GM18505 (cell line): ENCODE data around the gene SERPINA7.

ENCODE experiments used
- ATAC-seq: cut with Tn5 transposase; IDR thresholded peaks from one replicate; pipeline ENCODE4 v1.9.1; 2021; ENCODE audit not compliant: unreplicated experiment
- POLR2A ChIP-seq: IDR thresholded peaks from 4 replicates; pipeline ENCODE4 v1.6.1; 2011; ENCODE audit warnings: borderline replicate concordance; ENCODE audit not compliant: insufficient read depth, insufficient read length; ENCODE audit errors: extremely low read depth

Gene SERPINA7, protein sequence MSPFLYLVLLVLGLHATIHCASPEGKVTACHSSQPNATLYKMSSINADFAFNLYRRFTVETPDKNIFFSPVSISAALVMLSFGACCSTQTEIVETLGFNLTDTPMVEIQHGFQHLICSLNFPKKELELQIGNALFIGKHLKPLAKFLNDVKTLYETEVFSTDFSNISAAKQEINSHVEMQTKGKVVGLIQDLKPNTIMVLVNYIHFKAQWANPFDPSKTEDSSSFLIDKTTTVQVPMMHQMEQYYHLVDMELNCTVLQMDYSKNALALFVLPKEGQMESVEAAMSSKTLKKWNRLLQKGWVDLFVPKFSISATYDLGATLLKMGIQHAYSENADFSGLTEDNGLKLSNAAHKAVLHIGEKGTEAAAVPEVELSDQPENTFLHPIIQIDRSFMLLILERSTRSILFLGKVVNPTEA

DNA sequence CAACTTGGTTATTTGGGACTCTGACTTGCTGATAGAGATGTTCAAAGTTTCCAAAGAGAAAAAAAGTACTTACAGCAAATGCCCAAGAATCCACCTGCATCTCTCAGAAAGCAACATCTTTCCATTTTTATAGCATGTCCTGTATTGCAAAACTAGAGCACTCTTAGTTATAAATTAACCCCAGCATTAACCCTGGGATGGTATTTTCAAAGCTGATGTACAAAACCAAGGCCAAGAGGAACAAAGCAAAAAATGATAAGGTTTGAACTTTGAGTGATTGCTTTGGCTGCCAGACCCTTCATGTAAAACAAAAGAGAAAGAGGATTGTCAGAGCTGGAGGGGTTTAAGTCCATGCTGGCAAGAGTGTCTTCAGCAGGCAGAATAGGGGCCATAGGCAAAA is at the start of gene SERPINA7:
Gene SERPINA7 (minus strand): TSS at position 103 of the 400 bp plus-strand sequence. CDS start 1,669 bp downstream, outside the sequence.
- no peak for TF ChIP-seq POLR2A

DNA sequence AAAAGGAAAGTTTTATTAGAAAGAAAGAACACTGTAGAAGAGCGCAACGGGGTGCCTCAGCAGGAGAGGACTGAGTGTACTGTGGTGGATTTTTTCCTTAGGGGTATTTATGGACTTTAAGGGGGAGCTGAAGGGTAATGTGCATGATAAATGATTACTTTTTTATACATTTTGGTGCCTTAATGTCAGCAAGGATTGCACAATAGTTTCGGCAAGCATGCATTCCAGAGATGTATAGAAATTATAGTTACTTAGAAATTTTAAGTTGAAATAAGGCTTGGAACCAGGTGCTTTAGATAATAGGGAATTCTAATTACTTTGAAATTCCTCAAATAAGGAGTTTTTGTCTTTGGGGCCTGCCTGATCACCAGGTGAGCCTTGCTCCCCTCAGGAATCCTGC is 30.5 kb upstream of the SERPINA7 start:
- no peak for ATAC-seq
- no peak for TF ChIP-seq POLR2A

More for the DNA sequence above, at the start of gene SERPINA7:
- no peak for ATAC-seq

DNA sequence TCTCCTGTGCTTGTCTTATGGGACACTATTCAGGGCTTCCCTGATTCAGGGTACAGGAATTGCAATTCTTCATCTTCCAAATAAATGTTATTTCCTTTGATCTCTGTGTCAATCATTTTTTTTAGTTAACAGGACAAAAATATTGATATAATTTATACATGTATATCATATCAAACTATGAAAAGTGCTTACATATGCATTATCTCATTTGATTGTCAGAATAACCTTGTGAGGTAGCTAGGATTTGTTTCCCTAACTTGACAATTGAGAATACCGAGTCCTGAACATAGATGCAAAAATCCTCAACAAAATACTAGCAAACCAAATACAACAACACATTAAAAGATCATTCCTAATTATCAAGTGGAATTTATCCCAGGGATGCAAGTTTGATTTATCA is 11.5 kb upstream of the SERPINA7 start:
- ATAC-seq: no peak
- TF ChIP-seq POLR2A: no peak

DNA sequence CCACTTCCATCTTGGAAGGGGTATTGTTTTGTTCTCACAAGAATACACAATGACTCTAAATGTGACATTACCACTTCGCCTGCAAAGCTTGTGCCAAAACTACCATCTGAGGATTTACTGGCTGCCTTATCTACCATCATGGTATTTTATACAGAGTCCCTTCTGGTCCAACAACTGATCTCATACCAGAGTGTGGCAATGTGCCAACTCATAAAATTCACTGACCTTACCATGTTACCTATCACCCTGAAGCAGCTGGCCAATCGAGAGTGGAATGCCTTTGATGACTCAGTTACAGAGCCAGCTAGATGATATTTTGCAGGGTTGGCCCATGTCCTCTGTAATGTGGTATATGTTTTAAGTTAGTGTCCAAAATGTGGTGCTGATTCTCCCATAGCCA is 3.8 kb upstream of the SERPINA7 start:
- TF ChIP-seq POLR2A: no peak
- ATAC-seq: no peak

DNA sequence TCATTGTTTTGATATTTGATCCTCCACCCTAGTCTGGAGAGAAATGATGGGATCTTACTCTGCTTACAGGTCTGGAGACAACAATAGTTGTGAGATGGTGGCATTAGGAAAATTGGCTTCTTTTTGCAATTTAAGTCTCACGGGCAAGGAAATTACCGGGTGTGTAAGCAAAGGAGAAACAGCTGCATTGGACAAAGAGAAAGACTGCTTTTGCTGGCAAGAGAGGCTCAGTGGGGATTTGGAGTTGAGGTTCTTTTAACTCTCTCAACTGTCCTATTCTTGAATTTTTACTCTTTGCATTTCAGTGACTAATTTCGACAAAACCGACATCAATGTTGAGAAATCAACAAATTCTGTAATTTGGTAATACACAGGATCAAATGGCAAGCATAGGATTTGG is 2.3 kb upstream of the SERPINA7 start:
- TF ChIP-seq POLR2A: no peak
- no peak for ATAC-seq

DNA sequence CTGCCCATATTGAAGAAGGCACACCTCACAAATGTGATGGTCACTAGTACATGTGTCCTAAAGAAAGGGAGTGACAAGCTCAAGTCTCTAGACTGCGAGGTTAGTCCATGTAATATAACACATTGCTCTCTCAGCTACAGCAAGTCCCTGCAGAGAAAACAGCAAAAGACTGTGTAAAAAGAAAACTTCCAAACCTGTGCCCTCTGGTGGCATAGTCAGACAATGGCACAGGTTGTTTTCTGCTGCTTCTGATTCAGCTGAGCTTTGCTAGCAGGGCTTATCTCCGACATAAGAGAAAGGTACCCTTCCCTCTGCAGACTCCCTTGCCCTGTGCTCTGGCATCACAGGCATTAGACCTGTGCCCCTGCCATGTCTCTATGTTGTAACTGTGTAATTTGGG is 1.4 kb upstream of the SERPINA7 start:
- no peak for ATAC-seq
- no peak for TF ChIP-seq POLR2A

DNA sequence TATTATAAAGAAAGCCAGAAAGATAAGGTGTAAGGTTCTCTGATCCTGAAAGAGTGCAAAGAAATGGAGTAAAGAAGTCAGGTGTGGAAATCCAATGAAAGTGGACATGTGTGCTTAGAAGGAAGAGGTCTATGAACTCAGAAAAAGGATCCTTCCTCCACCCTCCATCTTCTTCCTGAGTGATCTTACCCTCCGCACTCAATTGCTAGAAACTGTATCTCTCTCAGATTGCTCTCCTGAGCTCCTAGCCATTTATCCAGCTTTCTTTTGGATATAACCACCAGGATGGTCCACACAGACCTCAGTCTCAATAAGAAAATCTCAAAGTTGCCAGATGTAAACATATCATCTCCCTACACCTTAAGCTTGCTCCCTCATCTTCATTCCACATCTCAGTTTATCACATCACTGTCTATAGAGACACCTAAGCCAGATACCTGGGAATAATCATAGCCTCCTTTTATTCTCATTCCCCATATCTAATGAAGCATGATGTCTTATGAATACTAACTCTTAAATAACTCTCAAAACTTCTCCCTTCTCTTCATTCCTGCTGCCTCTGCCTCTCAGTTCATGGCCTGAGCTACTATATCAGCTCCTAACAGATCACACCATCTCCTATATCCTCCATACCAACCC is 573 bp downstream of the SERPINA7 start:
- no peak for ATAC-seq
- no peak for TF ChIP-seq POLR2A

DNA sequence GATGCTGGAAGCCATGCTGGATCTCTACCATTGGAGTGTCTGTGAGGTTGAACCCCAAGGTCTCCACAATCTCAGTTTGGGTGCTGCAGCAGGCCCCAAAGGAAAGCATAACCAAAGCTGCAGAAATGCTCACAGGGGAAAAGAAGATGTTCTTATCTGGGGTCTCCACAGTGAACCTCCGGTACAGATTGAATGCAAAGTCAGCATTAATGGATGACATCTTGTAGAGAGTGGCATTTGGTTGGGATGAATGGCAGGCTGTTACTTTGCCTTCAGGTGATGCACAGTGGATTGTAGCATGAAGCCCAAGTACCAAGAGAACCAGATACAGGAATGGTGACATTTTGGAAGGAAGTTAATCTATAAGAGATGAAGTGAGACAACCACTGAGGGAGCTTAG is 1.8 kb downstream of the SERPINA7 start:
- TF ChIP-seq POLR2A: no peak
- no peak for ATAC-seq

DNA sequence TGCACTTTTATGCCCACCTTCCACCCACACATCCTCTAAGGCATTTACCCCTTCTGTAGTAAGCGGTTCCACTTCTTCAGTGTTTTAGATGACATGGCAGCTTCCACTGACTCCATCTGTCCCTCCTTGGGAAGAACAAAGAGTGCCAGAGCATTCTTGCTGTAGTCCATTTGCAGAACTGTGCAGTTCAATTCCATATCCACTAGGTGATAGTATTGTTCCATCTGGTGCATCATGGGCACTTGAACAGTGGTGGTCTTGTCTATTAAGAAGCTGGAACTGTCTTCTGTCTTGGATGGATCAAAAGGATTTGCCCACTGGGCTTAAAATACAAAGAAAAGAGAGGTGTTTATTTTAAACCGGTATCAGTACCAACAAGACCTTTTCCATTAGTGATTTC is 3.5 kb downstream of the SERPINA7 start:
- no peak for TF ChIP-seq POLR2A
- no peak for ATAC-seq

DNA sequence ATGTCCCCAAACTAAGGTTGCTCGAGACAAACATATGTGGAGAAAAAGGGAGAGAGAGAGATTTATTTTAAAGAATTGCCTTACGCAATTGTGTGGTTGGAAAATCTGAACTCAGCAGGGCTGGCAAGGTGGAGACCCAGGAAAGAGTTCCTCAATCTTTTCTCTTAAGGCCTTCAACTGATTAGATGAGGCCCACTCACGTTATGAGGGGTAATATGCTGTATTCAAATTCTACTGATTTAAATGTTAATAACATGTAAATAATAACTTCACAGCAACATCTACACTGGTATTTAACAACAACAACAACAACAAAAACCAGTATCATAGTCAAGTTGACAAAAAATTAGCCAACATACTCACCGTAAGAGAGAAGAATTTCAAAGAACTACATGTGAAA is 14.6 kb downstream of the SERPINA7 start:
- TF ChIP-seq POLR2A: no peak
- ATAC-seq: no peak

DNA sequence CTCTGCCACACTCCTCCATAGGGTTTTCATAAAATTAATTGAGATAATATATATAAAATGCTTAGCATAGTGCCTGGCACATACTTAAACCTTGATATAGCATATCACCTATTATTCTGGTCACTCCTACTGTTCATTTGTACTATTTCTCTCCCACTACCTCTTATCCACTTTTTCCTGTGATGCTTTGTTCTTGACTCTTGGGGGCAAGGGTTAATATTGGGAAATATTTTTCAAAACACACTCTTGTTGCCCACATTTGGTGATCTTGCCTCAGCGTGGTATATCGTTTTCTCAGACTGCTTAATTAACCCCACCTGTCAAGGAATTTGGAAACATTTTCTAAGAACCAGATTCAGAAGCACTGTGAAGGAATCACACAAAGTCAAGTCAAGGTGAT is 16.3 kb downstream of the SERPINA7 start:
- no peak for ATAC-seq
- no peak for TF ChIP-seq POLR2A

DNA sequence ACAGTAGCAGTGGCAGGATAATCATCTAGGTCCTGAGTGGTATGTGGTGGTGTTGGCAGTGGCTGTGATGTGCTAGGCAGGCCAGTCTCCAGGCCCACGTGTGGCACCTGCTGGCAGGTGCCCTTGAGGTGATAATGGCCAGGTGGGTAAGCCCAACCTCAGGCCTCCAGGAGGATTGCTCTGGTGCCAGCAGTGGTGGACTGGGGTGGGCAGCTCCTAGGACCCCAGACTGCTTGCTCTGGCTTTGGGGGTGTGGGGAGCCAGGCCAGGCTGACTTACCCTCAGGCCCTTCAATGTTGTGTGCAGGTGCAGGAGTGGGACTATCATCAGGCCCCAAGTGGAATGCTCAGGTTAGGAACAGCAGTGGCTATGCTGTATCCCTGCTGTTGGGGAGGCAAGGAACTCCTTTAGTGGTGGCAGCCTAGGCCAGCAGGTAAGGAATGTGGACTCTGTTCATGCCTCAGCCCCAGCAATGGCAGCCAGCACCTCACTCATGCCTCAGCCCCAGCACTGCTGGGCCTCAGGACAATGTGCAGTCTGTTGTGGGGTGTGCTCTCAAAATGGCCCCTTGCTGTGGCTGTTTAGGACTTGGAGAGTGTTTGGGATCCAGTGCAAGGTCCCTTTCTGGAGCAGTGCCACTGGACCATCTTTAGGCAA is 24.3 kb downstream of the SERPINA7 start:
- TF ChIP-seq POLR2A: no peak
- ATAC-seq: no peak

DNA sequence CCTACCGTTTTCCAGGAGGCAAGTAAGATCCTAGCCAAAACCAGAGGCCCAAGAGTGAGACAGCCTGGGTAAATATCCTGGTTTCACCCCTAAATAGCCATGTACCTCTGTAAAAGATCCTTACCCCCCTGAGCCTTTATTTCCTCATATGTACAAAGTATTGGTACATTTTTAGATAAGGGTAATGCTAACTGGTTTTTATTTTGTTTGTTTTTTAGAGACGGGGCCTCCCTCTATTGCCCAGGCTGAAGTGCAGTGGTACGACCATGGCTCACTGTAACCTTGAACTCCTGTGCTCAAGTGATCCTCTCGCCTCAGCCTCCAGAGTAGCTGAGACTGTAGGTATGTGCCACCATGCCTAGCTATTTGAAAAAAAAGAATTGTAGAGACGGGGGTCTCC is 29.4 kb downstream of the SERPINA7 start:
- TF ChIP-seq POLR2A: no peak
- ATAC-seq: no peak

DNA sequence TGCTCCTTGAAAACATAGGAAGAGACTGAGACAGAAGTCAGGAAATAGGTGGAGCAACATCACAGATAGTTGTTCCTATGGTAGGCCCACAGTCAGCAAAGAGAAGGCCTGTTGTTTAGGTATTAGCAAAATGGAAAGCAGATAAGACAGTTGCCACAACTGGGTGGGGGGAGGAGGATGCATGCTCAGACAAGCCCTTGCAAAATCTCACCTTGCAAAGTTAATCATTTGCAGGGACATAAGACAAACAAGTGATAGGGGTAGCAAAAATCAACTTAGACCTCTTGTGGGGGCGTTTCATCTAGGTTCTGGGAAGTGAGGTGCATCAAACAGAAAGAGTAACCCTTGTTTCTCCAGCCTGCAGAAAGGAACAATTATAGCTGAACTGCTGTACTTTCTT is 30.7 kb downstream of the SERPINA7 start:
- no peak for ATAC-seq
- TF ChIP-seq POLR2A: no peak
